Measurements from ENCODE around the gene SNX8. TPM values are rescaled to one million over a fixed set of nuclear protein-coding genes. Genes with fewer than 3 reads are reported as not detected.

The SNX8 gene
- polyA plus RNA-seq, 1 donor from 2014 or later, result 5.7 TPM

GRCh38 chr7:2220030-2220429 lies 94.2 kb downstream of the SNX8 start:
- Histone ChIP-seq H3K4me2 (ENCODE audit: low read length) (no peak overlapping the region), H3K79me2 (replicated peaks; ENCODE audit: insufficient read depth, low read length) (no peaks in the 10 kb centered on the region), H3K9ac (ENCODE audit: low read length) (no peak overlapping the region), H3K36me3 (ENCODE audit: insufficient read depth, low read length) (no peaks in the 10 kb centered on the region), H3K9me3 (ENCODE audit: low read length) (no peaks in the 10 kb centered on the region), H2AFZ (ENCODE audit: low read depth, low read length) (no peak overlapping the region), H3K9me2 (ENCODE audit: insufficient read depth, low read length) (no peaks in the 10 kb centered on the region), H3K4me3 (ENCODE audit: low read length) (no peak overlapping the region), H3F3A (ENCODE audit: insufficient read depth, low read length, poor library complexity, severe bottlenecking) (no peaks in the 10 kb centered on the region), H4K20me1 (ENCODE audit: insufficient read depth) (no peaks in the 10 kb centered on the region), H3K27me3 (ENCODE audit: insufficient read depth, low read depth, low read length) (no peaks in the 10 kb centered on the region), H3K27ac (ENCODE audit: low read length) (no peak overlapping the region)
- TF ChIP-seq EZH2 (IDR thresholded peaks at IDR 0.05; ENCODE audit: borderline replicate concordance, insufficient read depth, low read length, poor library complexity, severe bottlenecking), result no peak
- TF ChIP-seq MXI1 (conservative IDR thresholded peaks at IDR 0.05; ENCODE audit: poor library complexity, severe bottlenecking), result no peak
- no peak for TF ChIP-seq EP300 (conservative IDR thresholded peaks at IDR 0.05; ENCODE audit: poor library complexity, severe bottlenecking)
- TF ChIP-seq, protein P1, sequence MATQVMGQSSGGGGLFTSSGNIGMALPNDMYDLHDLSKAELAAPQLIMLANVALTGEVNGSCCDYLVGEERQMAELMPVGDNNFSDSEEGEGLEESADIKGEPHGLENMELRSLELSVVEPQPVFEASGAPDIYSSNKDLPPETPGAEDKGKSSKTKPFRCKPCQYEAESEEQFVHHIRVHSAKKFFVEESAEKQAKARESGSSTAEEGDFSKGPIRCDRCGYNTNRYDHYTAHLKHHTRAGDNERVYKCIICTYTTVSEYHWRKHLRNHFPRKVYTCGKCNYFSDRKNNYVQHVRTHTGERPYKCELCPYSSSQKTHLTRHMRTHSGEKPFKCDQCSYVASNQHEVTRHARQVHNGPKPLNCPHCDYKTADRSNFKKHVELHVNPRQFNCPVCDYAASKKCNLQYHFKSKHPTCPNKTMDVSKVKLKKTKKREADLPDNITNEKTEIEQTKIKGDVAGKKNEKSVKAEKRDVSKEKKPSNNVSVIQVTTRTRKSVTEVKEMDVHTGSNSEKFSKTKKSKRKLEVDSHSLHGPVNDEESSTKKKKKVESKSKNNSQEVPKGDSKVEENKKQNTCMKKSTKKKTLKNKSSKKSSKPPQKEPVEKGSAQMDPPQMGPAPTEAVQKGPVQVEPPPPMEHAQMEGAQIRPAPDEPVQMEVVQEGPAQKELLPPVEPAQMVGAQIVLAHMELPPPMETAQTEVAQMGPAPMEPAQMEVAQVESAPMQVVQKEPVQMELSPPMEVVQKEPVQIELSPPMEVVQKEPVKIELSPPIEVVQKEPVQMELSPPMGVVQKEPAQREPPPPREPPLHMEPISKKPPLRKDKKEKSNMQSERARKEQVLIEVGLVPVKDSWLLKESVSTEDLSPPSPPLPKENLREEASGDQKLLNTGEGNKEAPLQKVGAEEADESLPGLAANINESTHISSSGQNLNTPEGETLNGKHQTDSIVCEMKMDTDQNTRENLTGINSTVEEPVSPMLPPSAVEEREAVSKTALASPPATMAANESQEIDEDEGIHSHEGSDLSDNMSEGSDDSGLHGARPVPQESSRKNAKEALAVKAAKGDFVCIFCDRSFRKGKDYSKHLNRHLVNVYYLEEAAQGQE (IDR thresholded peaks at IDR 0.05; ENCODE audit: borderline replicate concordance), result no peak
- TF ChIP-seq, protein P2, sequence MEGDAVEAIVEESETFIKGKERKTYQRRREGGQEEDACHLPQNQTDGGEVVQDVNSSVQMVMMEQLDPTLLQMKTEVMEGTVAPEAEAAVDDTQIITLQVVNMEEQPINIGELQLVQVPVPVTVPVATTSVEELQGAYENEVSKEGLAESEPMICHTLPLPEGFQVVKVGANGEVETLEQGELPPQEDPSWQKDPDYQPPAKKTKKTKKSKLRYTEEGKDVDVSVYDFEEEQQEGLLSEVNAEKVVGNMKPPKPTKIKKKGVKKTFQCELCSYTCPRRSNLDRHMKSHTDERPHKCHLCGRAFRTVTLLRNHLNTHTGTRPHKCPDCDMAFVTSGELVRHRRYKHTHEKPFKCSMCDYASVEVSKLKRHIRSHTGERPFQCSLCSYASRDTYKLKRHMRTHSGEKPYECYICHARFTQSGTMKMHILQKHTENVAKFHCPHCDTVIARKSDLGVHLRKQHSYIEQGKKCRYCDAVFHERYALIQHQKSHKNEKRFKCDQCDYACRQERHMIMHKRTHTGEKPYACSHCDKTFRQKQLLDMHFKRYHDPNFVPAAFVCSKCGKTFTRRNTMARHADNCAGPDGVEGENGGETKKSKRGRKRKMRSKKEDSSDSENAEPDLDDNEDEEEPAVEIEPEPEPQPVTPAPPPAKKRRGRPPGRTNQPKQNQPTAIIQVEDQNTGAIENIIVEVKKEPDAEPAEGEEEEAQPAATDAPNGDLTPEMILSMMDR (IDR thresholded peaks at IDR 0.05; ENCODE audit: poor library complexity, severe bottlenecking), result no peak
- TF ChIP-seq POLR2AphosphoS5 (IDR thresholded peaks at IDR 0.05), result no peak
- TF ChIP-seq SMC3 (conservative IDR thresholded peaks at IDR 0.05; ENCODE audit: poor library complexity), result no peak
- TF ChIP-seq TAF1 (IDR thresholded peaks at IDR 0.05; ENCODE audit: low read depth), result no peak
- TF ChIP-seq RAD21 (conservative IDR thresholded peaks at IDR 0.05), result no peak

DNA sequence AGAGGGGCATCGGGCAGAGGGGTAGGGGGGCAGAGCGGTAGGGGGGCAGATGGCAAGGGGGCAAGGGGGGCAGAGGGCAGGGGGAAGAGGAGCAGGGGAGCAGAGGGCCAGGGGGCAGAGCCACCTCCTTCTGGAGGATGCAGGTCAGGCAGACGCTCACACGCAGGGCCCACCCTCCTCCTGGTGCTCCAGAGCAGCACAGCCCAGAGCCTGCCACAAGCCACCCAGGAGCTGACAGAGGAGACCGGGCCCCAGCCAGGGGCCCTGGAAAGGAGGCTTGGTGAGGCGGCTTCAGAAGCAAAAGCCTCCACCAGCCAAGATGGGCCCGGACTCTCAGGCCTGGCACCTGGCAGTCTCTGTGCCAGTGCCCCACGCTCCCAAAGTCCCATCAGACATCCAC lies 94.6 kb downstream of the SNX8 start:
- Histone ChIP-seq H3K36me3 (ENCODE audit: insufficient read depth, low read length) (no peaks in the 10 kb centered on the region), H3F3A (ENCODE audit: insufficient read depth, low read length, poor library complexity, severe bottlenecking) (no peaks in the 10 kb centered on the region), H3K27ac (ENCODE audit: low read length) (no peak overlapping the region), H3K9me3 (ENCODE audit: low read length) (no peaks in the 10 kb centered on the region), H2AFZ (ENCODE audit: low read depth, low read length) (no peak overlapping the region), H3K79me2 (replicated peaks; ENCODE audit: insufficient read depth, low read length) (no peaks in the 10 kb centered on the region), H3K27me3 (ENCODE audit: insufficient read depth, low read depth, low read length) (no peaks in the 10 kb centered on the region), H3K9me2 (ENCODE audit: insufficient read depth, low read length) (no peaks in the 10 kb centered on the region), H3K4me2 (ENCODE audit: low read length) (no peak overlapping the region), H3K4me3 (ENCODE audit: low read length) (no peak overlapping the region), H3K9ac (ENCODE audit: low read length) (no peak overlapping the region), H4K20me1 (ENCODE audit: insufficient read depth) (no peaks in the 10 kb centered on the region)
- TF ChIP-seq TAF1 (IDR thresholded peaks at IDR 0.05; ENCODE audit: low read depth), result no peak
- TF ChIP-seq, protein P1 (IDR thresholded peaks at IDR 0.05; ENCODE audit: borderline replicate concordance), result no peak
- no peak for TF ChIP-seq POLR2AphosphoS5 (IDR thresholded peaks at IDR 0.05)
- TF ChIP-seq MXI1 (conservative IDR thresholded peaks at IDR 0.05; ENCODE audit: poor library complexity, severe bottlenecking), result no peak
- no peak for TF ChIP-seq RAD21 (conservative IDR thresholded peaks at IDR 0.05)
- no peak for TF ChIP-seq SMC3 (conservative IDR thresholded peaks at IDR 0.05; ENCODE audit: poor library complexity)

All from neural cell (in vitro differentiated cells).